H1 (cell line): ENCODE data around the gene CBFB. TPM values are rescaled to one million over a fixed set of nuclear protein-coding genes. Genes with fewer than 3 reads are reported as not detected.

Experiments used
- CTCF ChIA-PET: fragments of 300-600 bp; sonication (Branson Sonifier 250); formaldehyde crosslinking; loops from one replicate; lab custom pipeline; 2021; ENCODE audit not compliant: partially characterized antibody; lab: Charles Lee
- POLR2A ChIA-PET: fragments of 300-600 bp; sonication (Branson Sonifier 250); formaldehyde crosslinking; loops from one replicate; lab custom pipeline; 2021; ENCODE audit warnings: inconsistent platforms; ENCODE audit not compliant: partially characterized antibody; lab: Charles Lee
- DNase-seq, 2 experiments: peaks; one replicate each; pipeline versions ENCODE4 v3.0.0 to v3.0.0-alpha.2; 2010 to 2022; ENCODE audit warnings: low spot score in 2 of 2, low read depth in 1 of 2, mixed read lengths in 1 of 2
- FAIRE-seq: peaks from 2 replicates; lab custom pipeline; 2011; peaks lifted over from hg19 to GRCh38; lab: Jason Lieb, UNC
- H2AFZ ChIP-seq: 2 replicates; pipeline ENCODE4 v1.8.1; 2012; ENCODE audit warnings: low read length, inconsistent platforms
- H2AK5ac ChIP-seq: 2 replicates; pipeline ENCODE4 v1.6.1; 2013; ENCODE audit warnings: low read depth, low read length
- H2BK120ac ChIP-seq: replicated peaks from 2 replicates; pipeline ENCODE3; 2013; ENCODE audit warnings: low read depth, low read length, inconsistent platforms
- H2BK12ac ChIP-seq: 2 replicates; pipeline ENCODE4 v1.6.1; 2013; ENCODE audit warnings: low read depth, low read length
- H2BK15ac ChIP-seq: 2 replicates; pipeline ENCODE4 v1.6.1; 2013; ENCODE audit warnings: low read length
- H2BK20ac ChIP-seq: 2 replicates; pipeline ENCODE4 v1.6.1; 2013; ENCODE audit warnings: low read length
- H2BK5ac ChIP-seq: 2 replicates; pipeline ENCODE4 v1.6.1; 2013; ENCODE audit warnings: low read depth, low read length
- H3K14ac ChIP-seq: 2 replicates; pipeline ENCODE4 v1.6.1; 2013; ENCODE audit warnings: inconsistent platforms; ENCODE audit not compliant: insufficient read length
- H3K18ac ChIP-seq: 2 replicates; pipeline ENCODE4 v1.6.1; 2013; ENCODE audit warnings: low read length; ENCODE audit errors: extremely low read depth
- H3K23ac ChIP-seq: 2 replicates; pipeline ENCODE4 v1.6.1; 2013; ENCODE audit warnings: inconsistent platforms; ENCODE audit not compliant: insufficient read length
- H3K23me2 ChIP-seq: 2 replicates; pipeline ENCODE4 v1.6.1; 2013; ENCODE audit warnings: low read depth, low read length
- H3K27ac ChIP-seq: 2 replicates; pipeline ENCODE4 v1.6.1; 2011; ENCODE audit warnings: low read depth, low read length, inconsistent platforms
- H3K27me3 ChIP-seq, 4 experiments: replicated peaks in 1 of 4; 1 replicate in 1 of 4; 2 replicates in 3 of 4; pipeline versions ENCODE4 v1.6.1 to v1.8.1; 2011 to 2013; ENCODE audit warnings: low read length in 3 of 4, mild to moderate bottlenecking in 3 of 4, inconsistent platforms in 2 of 4, mixed read lengths in 2 of 4, moderate library complexity in 1 of 4; ENCODE audit not compliant: control insufficient read depth in 3 of 4, insufficient read depth in 3 of 4; ENCODE audit errors: extremely low read depth in 1 of 4
- H3K36me3 ChIP-seq, 4 experiments: 2 replicates each; pipeline versions ENCODE4 v1.6.1 to v1.8.1; 2011 to 2013; ENCODE audit warnings: mild to moderate bottlenecking in 4 of 4, low read length in 3 of 4, moderate library complexity in 2 of 4, control low read depth in 1 of 4, inconsistent platforms in 1 of 4; ENCODE audit not compliant: insufficient read depth in 4 of 4, control insufficient read depth in 2 of 4
- H3K4ac ChIP-seq: replicated peaks from 2 replicates; pipeline ENCODE3; 2013; ENCODE audit warnings: low read length, low read depth, mixed read lengths, inconsistent platforms; ENCODE audit not compliant: insufficient read length
- H3K4me1 ChIP-seq, 4 experiments: replicated peaks in 1 of 4; 1 replicate in 1 of 4; 2 replicates in 3 of 4; pipeline versions ENCODE4 v1.6.1 to v1.8.1; 2011 to 2013; ENCODE audit warnings: low read length in 3 of 4, inconsistent platforms in 2 of 4, mixed read lengths in 1 of 4; ENCODE audit not compliant: insufficient read depth in 4 of 4, control insufficient read depth in 3 of 4
- H3K4me2 ChIP-seq, 2 experiments: 2 replicates each; pipeline versions ENCODE4 v1.6.1 to v1.8.1; 2011 to 2013; ENCODE audit warnings: low read depth in 2 of 2, low read length in 2 of 2, control low read depth in 1 of 2, inconsistent platforms in 1 of 2, mild to moderate bottlenecking in 1 of 2; ENCODE audit not compliant: insufficient read depth in 1 of 2
- H3K4me3 ChIP-seq, 4 experiments: fragments of 200-600, 300-600 bp in 1 of 4; sonication (generic), shearing (Covaris generic), sonication (Bioruptor Twin) in 1 of 4; 2 replicates each; pipeline versions ENCODE4 v1.5.1 to v1.8.1; 2011 to 2016; ENCODE audit warnings: low read length in 4 of 4, low read depth in 3 of 4, control low read depth in 2 of 4, inconsistent platforms in 2 of 4, mild to moderate bottlenecking in 2 of 4, mixed read lengths in 1 of 4, moderate library complexity in 1 of 4; ENCODE audit not compliant: insufficient read depth in 2 of 4; ENCODE audit errors: extremely low read depth in 1 of 4
- H3K56ac ChIP-seq: replicated peaks from 2 replicates; pipeline ENCODE3; 2013; ENCODE audit warnings: low read depth, mild to moderate bottlenecking, mixed read lengths, low read length, inconsistent platforms; ENCODE audit not compliant: insufficient read length
- H3K79me1 ChIP-seq: 2 replicates; pipeline ENCODE4 v1.6.1; 2013; ENCODE audit warnings: low read depth, low read length, control low read depth
- H3K79me2 ChIP-seq, 2 experiments: 2 replicates each; pipeline versions ENCODE4 v1.6.1 to v1.8.1; 2012 to 2013; ENCODE audit warnings: low read length in 2 of 2, mild to moderate bottlenecking in 2 of 2, inconsistent platforms in 1 of 2; ENCODE audit not compliant: insufficient read depth in 2 of 2, control insufficient read depth in 1 of 2
- H3K9ac ChIP-seq, 4 experiments: replicated peaks in 1 of 4; 1 replicate in 1 of 4; 2 replicates in 3 of 4; pipeline versions ENCODE4 v1.6.1 to v1.8.1; 2011 to 2013; ENCODE audit warnings: low read depth in 3 of 4, low read length in 3 of 4, control low read depth in 2 of 4, mild to moderate bottlenecking in 2 of 4, moderate library complexity in 2 of 4, inconsistent platforms in 1 of 4; ENCODE audit errors: extremely low read depth in 1 of 4
- H3K9me3 ChIP-seq, 2 experiments: 2 replicates each; pipeline versions ENCODE4 v1.6.1 to v1.8.1; 2012 to 2013; ENCODE audit warnings: mild to moderate bottlenecking in 2 of 2, moderate library complexity in 2 of 2, control low read depth in 1 of 2, inconsistent platforms in 1 of 2, low read depth in 1 of 2, low read length in 1 of 2, mixed read lengths in 1 of 2; ENCODE audit not compliant: insufficient read depth in 2 of 2
- H4K20me1 ChIP-seq, 2 experiments: replicated peaks in 1 of 2; 2 replicates each; pipeline versions ENCODE3 to v1.8.1; 2011 to 2013; ENCODE audit warnings: inconsistent platforms in 2 of 2, low read length in 2 of 2, mild to moderate bottlenecking in 1 of 2; ENCODE audit not compliant: insufficient read depth in 2 of 2, control insufficient read depth in 1 of 2
- H4K5ac ChIP-seq: 2 replicates; pipeline ENCODE4 v1.6.1; 2013; ENCODE audit warnings: low read length, low read depth, mixed read lengths, inconsistent platforms; ENCODE audit not compliant: insufficient read length
- H4K8ac ChIP-seq: 2 replicates; pipeline ENCODE4 v1.8.0; 2013; ENCODE audit warnings: mild to moderate bottlenecking, moderate library complexity, low read length, inconsistent platforms; ENCODE audit not compliant: insufficient read depth; ENCODE audit errors: extremely low read depth
- H4K91ac ChIP-seq: replicated peaks from 2 replicates; pipeline ENCODE3; 2013; ENCODE audit warnings: low read length, mixed read lengths, inconsistent platforms; ENCODE audit not compliant: insufficient read length
- ASH2L ChIP-seq: fragments of 200-600, 300-600 bp; sonication (generic); IDR thresholded peaks from one replicate; pipeline ENCODE4 v1.7.1; 2017; ENCODE audit warnings: low read length
- CTBP2 ChIP-seq: IDR thresholded peaks from 2 replicates; pipeline ENCODE4 v1.7.0; 2011; ENCODE audit warnings: borderline replicate concordance, mild to moderate bottlenecking, moderate library complexity, mixed read lengths, low read length; ENCODE audit not compliant: insufficient read depth, insufficient read length
- GTF2F1 ChIP-seq: IDR thresholded peaks from 2 replicates; pipeline ENCODE4 v1.6.1; 2012; ENCODE audit warnings: low read depth, low read length, improper control_type of control experiment, borderline replicate concordance
- HDAC6 ChIP-seq: IDR thresholded peaks from one replicate; pipeline ENCODE4 v1.7.1; 2012; ENCODE audit warnings: low read depth, mild to moderate bottlenecking, inconsistent platforms, low read length, moderate library complexity
- NANOG ChIP-seq: IDR thresholded peaks from 2 replicates; pipeline ENCODE4 v1.6.1; 2011; ENCODE audit warnings: low read length, low read depth, mild to moderate bottlenecking, inconsistent platforms; ENCODE audit not compliant: insufficient read depth, poor library complexity, severe bottlenecking
- RNF2 ChIP-seq: fragments of 200-900, 300-1000 bp; sonication (generic); IDR thresholded peaks from 2 replicates; pipeline ENCODE4 v1.7.1; 2016; ENCODE audit warnings: borderline replicate concordance, low read depth, mild to moderate bottlenecking, antibody characterized with exemption, low read length; ENCODE audit not compliant: poor library complexity, severe bottlenecking; ENCODE audit errors: missing control alignments
- SAP30 ChIP-seq: fragments of 300-600 bp; sonication (generic); IDR thresholded peaks from 2 replicates; pipeline ENCODE4 v1.7.1; 2012; ENCODE audit warnings: low read length, moderate library complexity, mild to moderate bottlenecking, inconsistent platforms; ENCODE audit not compliant: insufficient read depth, insufficient replicate concordance
- YY1 ChIP-seq: IDR thresholded peaks from 2 replicates; pipeline ENCODE4 v1.6.1; 2011; ENCODE audit warnings: low read depth, mild to moderate bottlenecking, low read length
- WGBS, 2 experiments: shearing (Covaris generic) in 1 of 2; methylation state at CpG; one replicate each; pipeline versions ENCODE4 v1.1.6 to v1.1.7; 2013 to 2015; ENCODE audit warnings: low lambda C conversion rate in 2 of 2, mixed read lengths in 2 of 2, inconsistent platforms in 1 of 2, low coverage in 1 of 2, missing lambda C conversion rate in 1 of 2; ENCODE audit not compliant: insufficient replicate concordance in 2 of 2, insufficient coverage in 1 of 2, insufficient read length in 1 of 2; ENCODE audit errors: extremely low coverage in 1 of 2, missing lambda C conversion rate in 1 of 2; 5-methylcytosine and 5-hydroxymethylcytosine counted together
- polyA plus RNA-seq, 7 experiments: library from polyadenylated mRNA; depleted of rRNA in 3 of 7; stranded (reverse) in 5 of 7; unstranded in 2 of 7; fragments of >200 nt in 5 of 7; fragments of 200-250 nt in 2 of 7; gene quantifications; 1 replicate in 5 of 7; 2 replicates in 1 of 7; 4 replicates in 1 of 7; pipeline versions ENCODE4 v1.2.1 to v1.2.3, GENCODE V29; 2011 to 2013; ENCODE audit warnings: missing spikeins in 2 of 7, mixed read lengths in 2 of 7
- total RNA-seq: library from RNA; stranded (reverse); fragmentation: NEBNext Ultra II Directional; extraction: Animal tissue kit (Norgen Biotek cat#: 25700); gene quantifications from 2 replicates; pipeline ENCODE4 v1.2.1, GENCODE V29; 2021

CBFB gene
- total and polyA plus RNA-seq, 2 of the 8 experiments (the other 6 are each of a cell fraction or from before 2014, with no cell fraction given), result 11.5 to 31.6 TPM

GRCh38 chr16:67036323-67036741 is 7.4 kb downstream of the CBFB start:
- Histone ChIP-seq H4K91ac (no peak overlapping the region), H3K56ac (no peak overlapping the region), H2BK12ac (no peak overlapping the region), H4K8ac (no peak overlapping the region), H3K18ac (no peak overlapping the region), H3K79me2 (peaks cover 0 to 37% of the 10 kb centered on the region in 2 experiments; a peak in 2 of 4 replicates), H2AFZ (no peak overlapping the region), H4K20me1 (peaks cover under 1 to 3% of the 10 kb centered on the region in 2 experiments), H3K14ac (no peak overlapping the region), H3K4me2 (no peak overlapping the region), H3K27ac (no peak overlapping the region), H3K4ac (no peak overlapping the region), H3K4me1 (no peaks in the 10 kb centered on the region; a peak in 1 of 7 replicates), H3K27me3 (no peaks in the 10 kb centered on the region), H2AK5ac (no peak overlapping the region), H2BK15ac (no peak overlapping the region), H3K4me3 (no peak overlapping the region), H2BK20ac (no peak overlapping the region), H3K23ac (no peak overlapping the region), H2BK120ac (no peak overlapping the region), H3K79me1 (no peaks in the 10 kb centered on the region; the same call in 1 of the 2 replicates), H3K9ac (no peak overlapping the region), H2BK5ac (no peak overlapping the region), H3K9me3 (no peaks in the 10 kb centered on the region), H4K5ac (no peak overlapping the region), H3K23me2 (no peaks in the 10 kb centered on the region), H3K36me3 (no peaks in the 10 kb centered on the region; a peak in 1 of 8 replicates)
- ChIA-PET POLR2A (interaction anchor here (0.7 kb wide), 1 partner anchor 174 kb away, joined by 4 read pairs; no protein-coding TSS in a partner anchor), CTCF (interaction anchor here (1.2 kb wide), 1 partner anchor 7 kb away, joined by 3 read pairs; no protein-coding TSS in a partner anchor)
- 94% methylated on average over 5 of the region's 5 CpGs; no CpG with 5 or more reads in 1 of the 2 experiments for WGBS, 2 experiments
- FAIRE-seq, result no peak
- no peak for DNase-seq
- TF ChIP-seq HDAC6 (no peak), SAP30 (no peak), RNF2 (no peak), NANOG (no peak), CTBP2 (no peak), YY1 (no peak), ASH2L (no peak), GTF2F1 (no peak)
